Suprapubic skin (tissue), 4 donors: Measurements from ENCODE around the gene DBH. TPM values are rescaled to one million over a fixed set of nuclear protein-coding genes. Genes with fewer than 3 reads are reported as not detected.

ENCODE experiments used
- DNase-seq, 2 donors: peaks; one replicate each; pipeline ENCODE4 v3.0.0-alpha.2; 2019; ENCODE audit warnings: low spot score in 2 of 2
- H3K27ac ChIP-seq: fragments of 200-600 bp; sonication (generic); one replicate; pipeline ENCODE4 v1.5.1; 2019
- H3K27me3 ChIP-seq: fragments of 200-600 bp; sonication (generic); one replicate; pipeline ENCODE4 v1.5.1; 2019
- H3K36me3 ChIP-seq: fragments of 200-600 bp; sonication (generic); one replicate; pipeline ENCODE4 v1.5.1; 2019
- H3K4me1 ChIP-seq: fragments of 200-600 bp; sonication (generic); one replicate; pipeline ENCODE4 v1.5.1; 2019
- H3K4me3 ChIP-seq: fragments of 200-600 bp; sonication (generic); one replicate; pipeline ENCODE4 v1.5.1; 2019; ENCODE audit warnings: mild to moderate bottlenecking
- H3K9me3 ChIP-seq: fragments of 200-600 bp; sonication (generic); one replicate; pipeline ENCODE4 v1.5.1; 2019
- EP300 ChIP-seq: sonication (generic); formaldehyde crosslinking; IDR thresholded peaks from one replicate; pipeline ENCODE4 v1.6.1; 2017; ENCODE audit warnings: antibody characterized with exemption
- POLR2A ChIP-seq, 2 donors: fragments of 450-650 bp; IDR thresholded peaks; one replicate each; pipeline ENCODE4 v1.6.1; 2017; ENCODE audit warnings: antibody characterized with exemption in 2 of 2, mild to moderate bottlenecking in 2 of 2, moderate library complexity in 2 of 2
- POLR2AphosphoS5 ChIP-seq, 3 donors: sonication (generic); formaldehyde crosslinking; IDR thresholded peaks; one replicate each; pipeline ENCODE4 v1.6.1; 2017; ENCODE audit warnings: antibody characterized with exemption in 3 of 3
- WGBS: methylation state at CpG from one replicate; pipeline ENCODE4 v1.1.5; 2018; 5-methylcytosine and 5-hydroxymethylcytosine counted together
- total RNA-seq, 4 donors: library from RNA; depleted of rRNA; stranded (reverse); fragments of >200 nt; gene quantifications; one replicate each; pipeline ENCODE4 v1.1.0, GENCODE V29; 2016
- TF ChIP-seq, protein P1 (sequence below), 2 donors: fragments of 200-600 bp in 1 of 2; fragments of 450-650 bp in 1 of 2; sonication (generic) in 1 of 2; IDR thresholded peaks; one replicate each; pipeline ENCODE4 v1.5.1; 2016 to 2019; ENCODE audit warnings: antibody characterized with exemption in 2 of 2, mild to moderate bottlenecking in 1 of 2, moderate library complexity in 1 of 2

The DBH gene
- total RNA-seq, 4 donors from 2014 or later, result not detected

- peaks cover 2% of the 10 kb centered on the region for H3K9me3 ChIP-seq
- WGBS, result 90% methylated on average over 2 of the region's 17 CpGs
- H3K4me3 ChIP-seq, result no peak overlapping the region
- TF ChIP-seq, protein P1, sequence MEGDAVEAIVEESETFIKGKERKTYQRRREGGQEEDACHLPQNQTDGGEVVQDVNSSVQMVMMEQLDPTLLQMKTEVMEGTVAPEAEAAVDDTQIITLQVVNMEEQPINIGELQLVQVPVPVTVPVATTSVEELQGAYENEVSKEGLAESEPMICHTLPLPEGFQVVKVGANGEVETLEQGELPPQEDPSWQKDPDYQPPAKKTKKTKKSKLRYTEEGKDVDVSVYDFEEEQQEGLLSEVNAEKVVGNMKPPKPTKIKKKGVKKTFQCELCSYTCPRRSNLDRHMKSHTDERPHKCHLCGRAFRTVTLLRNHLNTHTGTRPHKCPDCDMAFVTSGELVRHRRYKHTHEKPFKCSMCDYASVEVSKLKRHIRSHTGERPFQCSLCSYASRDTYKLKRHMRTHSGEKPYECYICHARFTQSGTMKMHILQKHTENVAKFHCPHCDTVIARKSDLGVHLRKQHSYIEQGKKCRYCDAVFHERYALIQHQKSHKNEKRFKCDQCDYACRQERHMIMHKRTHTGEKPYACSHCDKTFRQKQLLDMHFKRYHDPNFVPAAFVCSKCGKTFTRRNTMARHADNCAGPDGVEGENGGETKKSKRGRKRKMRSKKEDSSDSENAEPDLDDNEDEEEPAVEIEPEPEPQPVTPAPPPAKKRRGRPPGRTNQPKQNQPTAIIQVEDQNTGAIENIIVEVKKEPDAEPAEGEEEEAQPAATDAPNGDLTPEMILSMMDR (IDR thresholded peaks at IDR 0.05), result no peak
- TF ChIP-seq EP300, result no peak
- TF ChIP-seq POLR2A (IDR thresholded peaks at IDR 0.05), result no peak
- TF ChIP-seq POLR2AphosphoS5 (IDR thresholded peaks at IDR 0.05), result no peak
- no peak for DNase-seq
- no peaks in the 10 kb centered on the region for H3K4me1 ChIP-seq
- peaks cover 60% of the 10 kb centered on the region for H3K27me3 ChIP-seq
- no peaks in the 10 kb centered on the region for H3K36me3 ChIP-seq
- H3K27ac ChIP-seq, result no peak overlapping the region
Observed at GRCh38 chr9:133591116-133591910, 44.9 kb upstream of the DBH start.

- no peak for DNase-seq
- Histone ChIP-seq H3K36me3 (no peaks in the 10 kb centered on the region), H3K27me3 (peaks cover 53% of the 10 kb centered on the region), H3K4me1 (no peaks in the 10 kb centered on the region), H3K4me3 (no peak overlapping the region), H3K9me3 (peaks cover 7% of the 10 kb centered on the region), H3K27ac (no peak overlapping the region)
- no peak for TF ChIP-seq EP300
- TF ChIP-seq, protein P1 (IDR thresholded peaks at IDR 0.05), result no peak
- no peak for TF ChIP-seq POLR2A (IDR thresholded peaks at IDR 0.05)
- TF ChIP-seq POLR2AphosphoS5 (IDR thresholded peaks at IDR 0.05), result no peak
- 71% methylated on average over 7 of the region's 10 CpGs for WGBS
Observed at GRCh38 chr9:133591985-133592384, 44.2 kb upstream of the DBH start.

- peaks cover 13% of the 10 kb centered on the region for H3K9me3 ChIP-seq
- H3K27me3 ChIP-seq, result peaks cover 44% of the 10 kb centered on the region
- no peak overlapping the region for H3K4me3 ChIP-seq
- H3K27ac ChIP-seq, result no peak overlapping the region
- H3K36me3 ChIP-seq, result no peaks in the 10 kb centered on the region
- 100% methylated on average over 1 of the region's 17 CpGs for WGBS
- TF ChIP-seq EP300 (no peak), POLR2A (IDR thresholded peaks at IDR 0.05) (no peak), POLR2AphosphoS5 (IDR thresholded peaks at IDR 0.05) (no peak)
- TF ChIP-seq, protein P1 (IDR thresholded peaks at IDR 0.05), result no peak
- no peaks in the 10 kb centered on the region for H3K4me1 ChIP-seq
- no peak for DNase-seq
Observed at GRCh38 chr9:133592731-133593409, 43.3 kb upstream of the DBH start.

DNA sequence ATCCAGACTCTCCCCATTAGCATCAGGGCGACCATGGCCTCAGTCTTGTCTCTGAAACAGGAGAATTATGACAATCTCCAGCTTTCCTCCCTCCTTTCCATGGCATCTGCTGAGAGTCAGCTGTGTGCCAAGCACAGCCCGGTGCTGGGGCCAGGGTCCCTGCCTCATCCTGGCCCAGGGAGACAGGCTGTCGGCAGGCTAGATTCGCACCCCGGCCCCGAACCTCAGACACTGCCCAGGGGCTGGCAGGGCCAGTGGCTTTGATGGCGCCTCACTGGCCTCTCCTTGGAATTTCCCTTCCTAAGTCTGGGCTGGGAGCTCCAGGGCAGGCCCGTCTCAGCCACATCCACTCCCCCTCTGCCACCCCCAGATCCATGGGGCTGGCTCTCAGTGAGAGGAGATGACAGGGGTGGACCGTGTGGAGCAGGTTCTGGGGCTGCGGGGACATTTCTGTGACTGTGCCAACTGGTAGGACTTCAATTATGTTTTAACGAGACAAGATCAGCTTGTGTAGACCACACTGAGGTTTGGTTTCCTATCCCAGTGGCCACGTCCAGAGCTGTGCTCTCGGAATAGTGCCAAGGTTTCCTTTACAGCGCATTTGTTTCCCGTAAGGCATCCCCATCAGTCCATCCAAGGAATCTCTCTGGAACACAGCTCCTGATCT lies 42.4 kb upstream of the DBH start:
- H3K9me3 ChIP-seq, result peaks cover 17% of the 10 kb centered on the region
- no peaks in the 10 kb centered on the region for H3K4me1 ChIP-seq
- H3K4me3 ChIP-seq, result no peak overlapping the region
- no peak for TF ChIP-seq POLR2A (IDR thresholded peaks at IDR 0.05)
- no peak for TF ChIP-seq POLR2AphosphoS5 (IDR thresholded peaks at IDR 0.05)
- no peak for TF ChIP-seq EP300
- TF ChIP-seq, protein P1 (IDR thresholded peaks at IDR 0.05), result no peak
- H3K36me3 ChIP-seq, result no peaks in the 10 kb centered on the region
- H3K27me3 ChIP-seq, result peaks cover 41% of the 10 kb centered on the region
- no peak overlapping the region for H3K27ac ChIP-seq
- DNase-seq, result no peak
- WGBS, result 60% methylated on average over 9 of the region's 15 CpGs

DNA sequence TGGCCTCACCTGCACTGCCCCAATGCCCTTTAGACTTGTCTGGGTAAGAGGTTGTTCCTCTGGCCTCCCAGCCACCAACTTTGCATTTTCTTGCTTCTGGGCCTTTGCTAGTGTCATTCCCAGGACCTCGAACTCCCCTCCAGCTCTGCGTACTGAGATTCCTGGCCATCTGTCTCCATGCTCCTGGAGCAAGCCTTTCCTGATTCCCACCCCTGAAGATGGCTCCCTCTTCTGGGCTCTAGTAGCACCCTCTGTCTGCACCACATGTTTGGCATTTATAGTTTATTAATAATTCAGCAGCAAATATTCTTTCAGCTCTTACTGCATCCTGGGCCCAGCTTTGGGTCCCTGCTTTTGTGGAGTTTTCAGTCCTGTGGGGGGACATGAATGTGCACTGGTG lies 41.9 kb upstream of the DBH start:
- DNase-seq, result no peak
- no peak for TF ChIP-seq POLR2A (IDR thresholded peaks at IDR 0.05)
- TF ChIP-seq, protein P1 (IDR thresholded peaks at IDR 0.05), result no peak
- TF ChIP-seq EP300, result no peak
- no peak for TF ChIP-seq POLR2AphosphoS5 (IDR thresholded peaks at IDR 0.05)
- Histone ChIP-seq H3K27me3 (peaks cover 38% of the 10 kb centered on the region), H3K4me3 (no peak overlapping the region), H3K27ac (no peak overlapping the region), H3K9me3 (peaks cover 17% of the 10 kb centered on the region), H3K4me1 (no peaks in the 10 kb centered on the region), H3K36me3 (no peaks in the 10 kb centered on the region)
- WGBS, result 97% methylated on average over 2 of the region's 2 CpGs
